HT1080 (cell line): ENCODE measurements around the gene KIRREL3. TPM values are rescaled to one million over a fixed set of nuclear protein-coding genes. Genes with fewer than 3 reads are reported as not detected.
"Not testable (repeated sequence)": the region's sequence is repeated elsewhere in the genome, so short reads cannot be mapped to it uniquely, and the experiment has no call there.

ENCODE experiments used
- DNase-seq: peaks from one replicate; pipeline ENCODE4 v3.0.0-alpha.2; 2015; ENCODE audit warnings: low read depth
- total RNA-seq: library from RNA; depleted of rRNA; stranded (reverse); fragments of >200 nt; shearing (Covaris generic); gene quantifications from 2 replicates; pipeline ENCODE4 v1.2.3, GENCODE V29; 2014

KIRREL3 gene
- total RNA-seq, 1 experiment from 2014 or later = 1.7 TPM

GRCh38 chr11:126413843-126414405 lies 586.6 kb downstream of the KIRREL3 start:
- DNase-seq = no peak

DNA sequence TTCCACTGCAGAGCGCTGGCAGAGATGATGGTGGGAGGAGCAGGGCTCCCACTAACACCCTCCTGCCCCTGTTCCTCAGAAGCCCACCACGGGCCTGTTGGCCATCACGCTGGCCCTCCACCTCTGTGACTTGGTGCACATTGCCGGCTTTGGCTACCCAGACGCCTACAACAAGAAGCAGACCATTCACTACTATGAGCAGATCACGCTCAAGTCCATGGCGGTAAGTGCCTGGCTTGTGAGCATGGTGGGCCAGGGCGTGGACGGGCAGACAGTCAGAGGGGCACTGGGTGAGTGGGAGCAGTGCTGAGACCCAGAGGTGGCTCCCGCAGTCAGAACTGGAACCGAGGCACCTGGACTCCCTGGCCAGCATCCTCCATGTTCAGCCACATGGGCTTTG lies 587.1 kb downstream of the KIRREL3 start:
- no peak for DNase-seq

DNA sequence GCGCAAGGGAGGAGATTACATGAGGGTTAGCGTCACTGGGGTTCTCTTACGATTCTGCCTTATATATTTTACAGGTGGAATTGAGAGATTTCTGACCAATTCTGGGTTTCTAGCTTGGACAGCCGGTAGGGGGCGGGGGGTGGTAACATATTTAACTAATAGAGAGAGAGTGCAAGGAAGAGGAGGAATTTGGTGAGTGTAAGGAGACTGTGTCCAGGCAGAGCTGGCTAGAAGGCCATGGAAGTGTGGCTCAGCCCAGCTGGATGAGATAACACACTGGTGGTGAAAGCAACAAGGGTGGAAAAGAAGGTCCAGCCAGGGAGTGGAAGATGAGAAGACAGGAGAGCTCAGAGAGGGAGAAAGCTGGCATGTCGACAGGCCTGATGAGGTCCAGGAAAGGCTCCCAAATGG lies 588.6 kb downstream of the KIRREL3 start:
- peak; percentile 15 for DNase-seq

DNA sequence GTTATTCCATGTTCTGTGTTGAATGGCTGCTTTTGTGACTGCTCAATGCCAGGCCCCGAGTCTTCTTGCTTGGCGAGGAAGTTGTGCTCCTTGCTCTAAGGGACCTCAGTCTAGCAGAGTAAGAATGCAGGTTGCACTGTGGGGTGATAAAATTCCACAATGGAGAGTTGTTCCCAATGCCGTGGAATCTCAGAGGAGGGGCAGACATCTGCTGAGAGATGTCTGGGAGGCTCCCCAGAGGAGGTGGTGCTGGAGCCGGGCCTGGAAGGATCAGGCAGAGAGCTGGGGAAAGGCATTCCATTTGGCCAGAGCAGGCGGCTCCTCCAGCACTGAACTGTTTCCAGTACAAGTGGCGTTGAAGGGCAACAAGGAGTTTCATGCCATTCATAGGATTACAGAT lies 589.9 kb downstream of the KIRREL3 start:
- DNase-seq = no peak

DNA sequence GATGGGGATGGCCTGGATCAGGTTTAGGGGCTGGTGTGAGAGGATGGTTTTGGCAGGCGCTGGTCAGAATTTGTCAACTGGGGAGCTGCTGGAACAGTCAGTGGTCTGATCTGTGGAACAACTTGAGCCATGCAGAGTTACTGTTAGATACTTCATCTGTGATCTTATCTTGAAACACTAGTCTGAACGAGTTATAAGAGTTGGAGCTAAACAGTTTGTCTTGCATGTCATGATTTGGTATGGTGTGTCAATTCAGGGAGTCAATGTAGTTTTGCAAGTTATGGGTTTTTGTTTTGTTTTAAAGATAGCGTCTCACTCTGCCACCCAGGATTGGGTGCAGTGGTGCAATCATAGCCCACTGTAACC lies 591.0 kb downstream of the KIRREL3 start:
- DNase-seq = no peak

DNA sequence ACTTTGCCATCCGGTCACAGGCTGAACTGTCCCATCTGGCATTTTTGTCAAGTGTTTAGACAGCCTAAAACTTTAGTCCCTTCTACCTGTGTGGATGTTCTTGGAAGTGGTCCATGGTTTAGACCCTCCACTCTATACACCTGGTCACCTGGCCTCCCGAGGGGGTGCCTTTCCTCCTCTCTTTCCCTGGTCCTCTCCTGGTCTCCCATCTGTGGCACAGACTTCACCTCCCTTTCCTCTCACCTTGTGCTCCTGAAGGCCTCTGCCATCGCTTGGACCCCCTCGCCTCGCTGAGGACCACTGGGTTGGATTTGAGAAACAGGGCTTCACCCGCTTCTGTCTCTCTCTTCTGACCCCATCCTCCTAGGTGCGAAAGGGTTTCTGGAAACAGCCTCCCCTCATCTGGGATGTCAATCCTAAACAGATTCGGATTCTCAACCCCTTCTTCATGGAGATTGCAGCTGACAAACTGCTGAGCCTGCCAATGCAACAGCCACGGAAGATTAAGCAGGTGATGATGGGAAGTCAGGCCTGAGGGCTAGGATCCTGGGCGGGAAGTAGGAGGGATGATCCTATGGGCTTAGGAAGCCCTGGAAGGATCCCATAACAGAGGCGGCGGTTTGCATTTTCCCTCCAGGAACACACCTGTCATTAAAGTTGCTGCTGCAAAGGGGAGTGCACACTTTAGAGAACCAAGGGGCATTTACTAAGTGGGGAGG lies 591.5 kb downstream of the KIRREL3 start:
- DNase-seq = no peak

DNA sequence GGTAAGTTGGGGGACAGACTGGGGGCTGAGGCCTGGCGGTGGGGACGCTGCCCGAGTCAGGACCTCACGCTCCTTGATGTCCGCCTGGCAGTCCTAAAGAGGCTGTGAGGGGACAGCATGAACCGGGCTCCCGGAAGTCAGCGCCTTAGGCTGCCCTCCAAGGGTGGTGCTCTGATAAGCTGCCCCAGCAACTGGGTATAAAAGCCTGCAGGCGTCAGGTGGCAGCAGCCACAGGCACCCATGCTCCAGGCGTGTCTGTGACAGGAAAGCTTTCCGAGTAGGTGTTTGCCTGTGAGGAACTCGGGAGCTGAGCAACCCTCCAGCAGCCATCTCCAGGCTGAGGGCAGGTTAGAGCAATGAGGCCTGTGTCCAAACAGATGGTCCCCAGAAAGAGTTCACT lies 592.1 kb downstream of the KIRREL3 start:
- DNase-seq = no peak

- no peak for DNase-seq
Observed at GRCh38 chr11:126407682-126408288, 592.8 kb downstream of the KIRREL3 start.

- DNase-seq = no peak
Observed at GRCh38 chr11:126407101-126407521, 593.5 kb downstream of the KIRREL3 start.

DNA sequence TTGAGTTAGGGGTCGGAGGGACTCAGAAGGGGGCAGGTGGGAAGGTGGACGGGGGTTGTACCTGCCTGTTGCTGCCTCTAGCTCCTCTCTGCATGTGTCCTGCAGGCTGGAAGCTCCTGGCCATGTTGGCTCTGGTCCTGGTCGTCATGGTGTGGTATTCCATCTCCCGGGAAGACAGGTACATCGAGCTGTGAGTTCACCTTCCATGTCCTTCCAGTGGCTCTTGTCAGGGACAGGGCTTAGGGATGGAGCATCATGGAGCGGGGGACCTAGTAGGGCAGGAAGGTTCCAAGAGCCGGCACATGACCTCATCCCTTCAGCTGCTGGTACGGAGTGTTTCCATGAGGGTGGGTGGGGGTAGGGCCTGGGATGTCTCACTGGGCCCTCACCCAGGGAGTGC lies 594.2 kb downstream of the KIRREL3 start:
- no peak for DNase-seq

DNA sequence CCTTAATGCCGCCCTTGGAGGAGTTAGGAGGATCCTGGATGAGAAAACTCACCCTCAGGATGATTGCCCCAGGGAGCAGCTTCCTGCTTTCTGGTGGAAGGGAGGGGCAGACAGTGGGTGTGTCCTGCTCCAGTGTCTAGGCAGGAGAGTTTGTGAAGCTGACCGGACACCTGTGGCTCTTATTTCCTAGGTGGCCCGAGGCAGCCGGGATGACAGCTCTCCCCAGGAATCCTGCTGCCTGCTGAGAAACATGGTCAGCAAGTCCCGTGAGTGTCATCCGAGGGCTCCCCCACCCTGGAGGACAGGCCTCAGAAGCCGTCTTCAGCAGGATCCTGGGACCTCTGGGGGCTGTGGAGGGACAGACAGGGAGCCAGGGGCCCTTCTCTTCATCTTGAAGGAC lies 594.7 kb downstream of the KIRREL3 start:
- DNase-seq = no peak

DNA sequence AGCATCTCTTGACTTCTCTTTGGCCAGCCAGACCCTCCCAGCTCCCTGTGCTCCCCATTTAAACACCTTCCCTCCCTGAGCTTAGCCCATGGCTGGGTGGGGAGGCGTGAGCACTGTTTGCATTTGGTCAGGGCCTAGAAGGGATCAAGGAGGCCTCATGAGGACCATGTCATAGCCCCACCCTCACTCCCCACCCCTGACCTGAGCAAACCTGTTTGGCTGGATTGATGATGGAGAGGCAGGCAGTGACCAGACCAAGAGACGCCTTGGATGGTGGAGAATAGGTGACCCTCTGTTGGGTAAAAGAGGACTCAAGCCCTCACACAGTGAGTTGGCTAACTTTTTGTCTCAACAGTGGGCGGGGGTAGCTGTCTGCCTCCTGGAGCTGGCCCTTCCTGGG lies 595.2 kb downstream of the KIRREL3 start:
- no peak for DNase-seq

GRCh38 chr11:126404367-126404766 lies 596.2 kb downstream of the KIRREL3 start:
- DNase-seq = peak; percentile 30

- no peak for DNase-seq
Observed at GRCh38 chr11:126403658-126404057, 596.9 kb downstream of the KIRREL3 start.

DNA sequence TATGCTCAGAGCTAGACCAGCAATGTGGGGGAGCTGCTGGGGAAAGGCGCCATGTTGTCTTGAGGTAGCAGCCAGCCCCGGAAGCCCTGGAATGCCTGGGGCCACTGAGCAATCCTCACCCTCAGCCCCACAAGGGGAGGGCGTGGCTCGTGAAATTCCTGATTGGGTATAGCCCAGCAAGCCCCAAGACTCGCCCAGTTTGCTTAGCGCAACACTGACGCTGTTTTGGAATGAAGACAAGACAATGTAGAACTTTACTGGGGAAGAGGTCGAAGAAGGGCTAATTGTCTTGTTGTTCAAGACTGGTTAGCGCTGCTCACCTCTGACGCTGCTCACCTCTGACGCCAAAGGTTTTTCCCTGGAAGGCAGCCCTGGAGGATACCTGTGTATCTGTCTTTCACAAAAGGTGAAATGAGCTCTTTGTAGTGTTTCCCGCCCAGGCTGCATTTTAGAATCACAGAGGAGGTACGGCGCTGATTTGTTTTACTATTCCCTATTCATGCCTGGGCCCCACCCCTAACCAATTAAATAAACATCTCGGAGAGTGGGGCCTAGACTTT lies 597.5 kb downstream of the KIRREL3 start:
- DNase-seq = no peak

- DNase-seq = no peak
Observed at GRCh38 chr11:126400479-126400878, 600.1 kb downstream of the KIRREL3 start.

- DNase-seq = no peak
Observed at GRCh38 chr11:126400019-126400418, 600.6 kb downstream of the KIRREL3 start.

GRCh38 chr11:126398721-126399120 lies 601.8 kb downstream of the KIRREL3 start:
- no peak for DNase-seq

DNA sequence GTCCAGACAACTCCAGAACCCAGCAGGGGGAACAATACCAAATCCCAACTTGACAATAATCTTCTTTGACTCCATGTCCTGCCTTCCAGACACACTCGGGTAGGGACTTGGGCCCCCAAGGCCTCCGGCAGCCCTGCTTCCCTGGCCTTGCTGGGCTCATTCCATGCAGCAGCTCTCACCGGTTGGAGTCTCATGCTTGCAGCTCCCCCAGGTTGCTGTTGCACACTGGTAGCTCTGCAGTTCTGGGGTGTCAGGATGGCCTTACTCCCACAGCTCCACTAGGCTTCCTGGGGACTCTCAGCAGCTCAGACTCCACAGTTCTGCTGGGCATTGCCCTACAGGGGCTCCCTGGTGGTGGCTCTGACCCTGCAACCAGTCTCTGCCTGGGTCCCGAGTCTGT lies 602.3 kb downstream of the KIRREL3 start:
- no peak for DNase-seq

DNA sequence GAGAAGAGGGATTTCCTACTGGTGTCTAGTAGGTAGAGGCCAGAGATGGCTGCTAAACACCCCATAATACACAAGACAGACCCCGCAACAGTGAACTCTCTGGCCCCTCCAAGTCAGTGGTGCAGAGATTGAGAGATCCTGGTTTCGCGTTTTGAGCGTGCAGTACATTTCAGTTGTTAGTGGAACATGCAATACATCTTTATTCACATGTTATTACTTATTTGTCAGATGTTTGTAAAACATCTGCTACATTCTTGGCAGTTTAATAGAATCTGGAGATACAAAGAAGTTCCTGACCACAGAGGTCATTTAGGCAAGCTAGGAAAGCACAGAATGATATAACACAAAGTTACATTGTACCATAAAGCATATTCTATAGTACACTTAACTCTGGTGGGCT lies 603.6 kb downstream of the KIRREL3 start:
- DNase-seq = no peak

DNA sequence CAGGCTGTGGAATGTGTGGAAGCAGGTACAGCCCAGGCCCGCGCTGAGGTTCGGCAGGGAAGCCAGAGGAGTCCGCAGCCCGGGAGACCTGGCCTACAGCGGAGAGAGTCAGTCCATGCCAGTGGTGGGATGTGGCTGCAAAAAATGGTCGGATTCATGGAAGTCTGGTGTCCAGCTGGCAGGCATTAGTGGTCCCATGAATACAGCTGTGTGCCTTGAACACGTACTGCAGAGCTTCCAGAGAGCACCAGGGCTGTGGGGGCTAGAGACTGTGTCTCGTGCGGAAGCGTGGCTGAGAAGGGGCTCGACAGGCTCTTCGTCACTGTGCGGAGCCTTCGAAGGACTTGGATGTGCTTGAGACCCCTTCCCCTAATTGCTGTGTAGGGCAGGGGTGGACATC lies 604.3 kb downstream of the KIRREL3 start:
- DNase-seq = not testable (repeated sequence)

DNA sequence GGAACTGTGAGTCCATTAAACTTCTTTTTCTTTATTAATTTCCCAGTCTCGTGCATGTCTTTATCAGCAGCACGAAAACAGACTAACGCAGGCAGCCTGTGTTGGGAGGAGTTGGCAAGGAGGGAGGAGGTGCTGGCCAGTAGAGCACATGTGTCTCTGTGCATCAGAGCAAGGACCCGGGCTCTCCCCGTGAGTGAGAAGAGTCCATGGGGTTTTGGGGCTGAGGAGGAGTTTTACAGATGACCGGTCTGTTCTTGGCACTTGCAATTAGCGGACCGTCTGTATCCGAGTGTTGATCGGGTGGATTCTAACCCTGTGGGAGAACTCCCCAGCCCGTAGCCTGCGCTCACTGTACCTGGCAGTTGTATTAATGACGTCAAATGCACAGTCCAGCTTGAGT lies 604.8 kb downstream of the KIRREL3 start:
- DNase-seq = not testable (repeated sequence)

DNA sequence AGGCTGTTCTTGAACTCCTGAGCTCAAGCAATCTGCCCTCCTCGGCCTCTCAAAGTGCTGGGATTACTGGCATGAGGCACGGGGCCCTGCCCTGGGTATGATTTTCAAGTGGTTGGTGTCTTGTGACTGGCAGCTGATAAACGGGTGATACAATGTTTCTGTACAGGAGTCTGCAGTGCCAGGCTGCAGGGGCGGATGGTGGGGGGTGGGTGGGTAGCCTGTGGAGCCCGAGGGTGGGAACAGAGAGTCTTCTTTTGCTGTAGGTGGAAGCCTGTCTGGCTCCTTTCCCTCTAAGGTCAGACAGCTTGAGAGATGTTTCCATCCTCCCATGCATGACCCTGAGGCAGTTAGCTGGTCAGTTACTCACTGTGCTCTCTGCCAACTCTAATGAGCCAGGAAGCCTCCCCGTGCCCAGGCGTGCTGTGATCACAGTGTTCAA lies 605.9 kb downstream of the KIRREL3 start:
- not testable (repeated sequence) for DNase-seq
